Neural cell (in vitro differentiated cells): ENCODE measurements around the gene TTLL4. TPM values are rescaled to one million over a fixed set of nuclear protein-coding genes. Genes with fewer than 3 reads are reported as not detected.

Experiments used
- H2AFZ ChIP-seq: fragments of 200-600, 300-800 bp; sonication (generic), shearing (Covaris generic); 2 replicates; pipeline ENCODE4 v1.6.0; 2014; ENCODE audit warnings: low read depth, mild to moderate bottlenecking, antibody characterized with exemption, low read length, moderate library complexity
- H3F3A ChIP-seq: fragments of 200-600 bp; shearing (Covaris generic); 2 replicates; pipeline ENCODE4 v1.6.1; 2016; ENCODE audit warnings: mild to moderate bottlenecking, moderate library complexity, mixed read lengths, antibody characterized with exemption, low read length; ENCODE audit not compliant: insufficient read depth, poor library complexity, severe bottlenecking
- H3K27ac ChIP-seq: fragments of 200-600, 300-800 bp; sonication (generic), shearing (Covaris generic); 2 replicates; pipeline ENCODE4 v1.5.1; 2014; ENCODE audit warnings: mild to moderate bottlenecking, low read length, moderate library complexity
- H3K27me3 ChIP-seq: fragments of 300-800, 200-600 bp; sonication (generic), shearing (Covaris generic); 2 replicates; pipeline ENCODE4 v1.6.0; 2014; ENCODE audit warnings: mild to moderate bottlenecking, low read depth, low read length, moderate library complexity; ENCODE audit not compliant: insufficient read depth
- H3K36me3 ChIP-seq: fragments of 300-800, 200-600 bp; sonication (generic), shearing (Covaris generic); 2 replicates; pipeline ENCODE4 v1.5.1; 2014; ENCODE audit warnings: mild to moderate bottlenecking, antibody characterized with exemption, low read length, moderate library complexity; ENCODE audit not compliant: insufficient read depth
- H3K4me2 ChIP-seq: fragments of 300-800, 200-600 bp; sonication (generic), shearing (Covaris generic); 2 replicates; pipeline ENCODE4 v1.6.0; 2014; ENCODE audit warnings: mild to moderate bottlenecking, low read length
- H3K4me3 ChIP-seq: fragments of 300-800, 200-600 bp; sonication (generic), shearing (Covaris generic); 2 replicates; pipeline ENCODE4 v1.5.1; 2014; ENCODE audit warnings: mild to moderate bottlenecking, low read length, moderate library complexity
- H3K79me2 ChIP-seq: fragments of 200-600 bp; shearing (Covaris generic); replicated peaks from 2 replicates; pipeline ENCODE4 v1.6.0; 2014; ENCODE audit warnings: mild to moderate bottlenecking, low read length, moderate library complexity; ENCODE audit not compliant: insufficient read depth
- H3K9ac ChIP-seq: fragments of 300-800, 200-600 bp; sonication (generic), shearing (Covaris generic); 2 replicates; pipeline ENCODE4 v1.6.1; 2016; ENCODE audit warnings: mild to moderate bottlenecking, low read length, mixed read lengths
- H3K9me2 ChIP-seq: fragments of 200-600 bp; shearing (Covaris generic); 2 replicates; pipeline ENCODE4 v1.6.1; 2016; ENCODE audit warnings: mild to moderate bottlenecking, low read length, mixed read lengths; ENCODE audit not compliant: insufficient read depth
- H3K9me3 ChIP-seq: fragments of 200-600, 300-800 bp; sonication (generic), shearing (Covaris generic); 2 replicates; pipeline ENCODE4 v1.6.1; 2016; ENCODE audit warnings: mild to moderate bottlenecking, mixed run types, low read length, moderate library complexity, mixed read lengths
- H4K20me1 ChIP-seq: fragments of 200-600 bp; shearing (Covaris generic); 2 replicates; pipeline ENCODE4 v1.6.1; 2016; ENCODE audit warnings: mild to moderate bottlenecking, mixed run types; ENCODE audit not compliant: insufficient read depth
- CTCF ChIP-seq: fragments of 450-650 bp; IDR thresholded peaks from 2 replicates; pipeline ENCODE4 v1.5.1; 2014; ENCODE audit warnings: antibody characterized with exemption, mild to moderate bottlenecking, moderate library complexity; ENCODE audit not compliant: poor library complexity, severe bottlenecking
- EP300 ChIP-seq: fragments of 450-650 bp; conservative IDR thresholded peaks from 2 replicates; pipeline ENCODE4 v1.6.1; 2014; ENCODE audit warnings: antibody characterized with exemption, mild to moderate bottlenecking, moderate library complexity; ENCODE audit not compliant: poor library complexity, severe bottlenecking
- EZH2 ChIP-seq: fragments of 200-600, 300-800 bp; shearing (Covaris generic), sonication (generic); IDR thresholded peaks from 2 replicates; pipeline ENCODE4 v1.6.1; 2014; ENCODE audit warnings: antibody characterized with exemption, low read length, borderline replicate concordance, mild to moderate bottlenecking; ENCODE audit not compliant: insufficient read depth, poor library complexity, severe bottlenecking
- MXI1 ChIP-seq: fragments of 450-650 bp; conservative IDR thresholded peaks from 2 replicates; pipeline ENCODE4 v1.6.1; 2014; ENCODE audit warnings: antibody characterized with exemption, mild to moderate bottlenecking; ENCODE audit not compliant: poor library complexity, severe bottlenecking
- POLR2AphosphoS5 ChIP-seq: IDR thresholded peaks from 2 replicates; pipeline ENCODE4 v1.6.1; 2012
- RAD21 ChIP-seq: fragments of 450-650 bp; conservative IDR thresholded peaks from 2 replicates; pipeline ENCODE4 v1.6.1; 2014; ENCODE audit warnings: antibody characterized with exemption, mild to moderate bottlenecking, moderate library complexity
- REST ChIP-seq: IDR thresholded peaks from 2 replicates; pipeline ENCODE4 v1.6.1; 2012; ENCODE audit warnings: borderline replicate concordance
- SMC3 ChIP-seq: fragments of 450-650 bp; conservative IDR thresholded peaks from 2 replicates; pipeline ENCODE4 v1.6.1; 2014; ENCODE audit warnings: antibody characterized with exemption, mild to moderate bottlenecking, moderate library complexity; ENCODE audit not compliant: poor library complexity
- TAF1 ChIP-seq: IDR thresholded peaks from 2 replicates; pipeline ENCODE4 v1.6.1; 2012; ENCODE audit warnings: low read depth
- polyA plus RNA-seq: library from polyadenylated mRNA; depleted of rRNA; stranded (reverse); fragments of >200 nt; gene quantifications from 2 replicates; pipeline ENCODE4 v1.2.3, GENCODE V29; 2014

The TTLL4 gene
- polyA plus RNA-seq, 1 donor from 2014 or later: 5.3 TPM

GRCh38 chr2:218798767-218799504, 88.3 kb downstream of the TTLL4 start:
- H3K36me3 ChIP-seq: no peaks in the 10 kb centered on the region
- no peak overlapping the region for H3K27ac ChIP-seq
- no peak overlapping the region for H3K4me3 ChIP-seq
- H4K20me1 ChIP-seq: no peaks in the 10 kb centered on the region
- no peak overlapping the region for H2AFZ ChIP-seq
- no peaks in the 10 kb centered on the region for H3K79me2 ChIP-seq
- H3K9ac ChIP-seq: no peak overlapping the region
- H3K9me2 ChIP-seq: no peaks in the 10 kb centered on the region
- no peaks in the 10 kb centered on the region for H3K27me3 ChIP-seq
- H3F3A ChIP-seq: no peaks in the 10 kb centered on the region
- H3K9me3 ChIP-seq: no peaks in the 10 kb centered on the region
- H3K4me2 ChIP-seq: no peak overlapping the region
- no peak for TF ChIP-seq REST
- TF ChIP-seq SMC3: no peak
- no peak for TF ChIP-seq MXI1
- TF ChIP-seq EP300: no peak
- no peak for TF ChIP-seq POLR2AphosphoS5
- TF ChIP-seq CTCF: no peak
- TF ChIP-seq EZH2: no peak
- no peak for TF ChIP-seq RAD21
- TF ChIP-seq TAF1: no peak

- H3K27ac ChIP-seq: no peak overlapping the region
- no peaks in the 10 kb centered on the region for H3K79me2 ChIP-seq
- H3K9me2 ChIP-seq: no peaks in the 10 kb centered on the region
- H3K9me3 ChIP-seq: no peaks in the 10 kb centered on the region
- no peaks in the 10 kb centered on the region for H4K20me1 ChIP-seq
- TF ChIP-seq POLR2AphosphoS5 (no peak), CTCF (no peak), TAF1 (no peak), MXI1 (no peak), REST (no peak), EP300 (no peak), RAD21 (no peak), EZH2 (no peak), SMC3 (no peak)
- H3K9ac ChIP-seq: no peak overlapping the region
- no peaks in the 10 kb centered on the region for H3K27me3 ChIP-seq
- H3K36me3 ChIP-seq: no peaks in the 10 kb centered on the region
- H2AFZ ChIP-seq: no peak overlapping the region
- no peak overlapping the region for H3K4me3 ChIP-seq
- no peak overlapping the region for H3K4me2 ChIP-seq
- no peaks in the 10 kb centered on the region for H3F3A ChIP-seq
These were observed 89.4 kb downstream of the TTLL4 start for GRCh38 chr2:218799990-218800389.
